Spleen (tissue), 11 donors: ENCODE measurements around the gene MPPED2. TPM values are rescaled to one million over a fixed set of nuclear protein-coding genes. Genes with fewer than 3 reads are reported as not detected.

Experiments used
- DNase-seq: peaks from one replicate; pipeline ENCODE4 v3.0.0-alpha.2; 2020
- H3K27ac ChIP-seq, 8 donors: fragments of 200-600 bp; sonication (generic) in 7 of 8; 1 replicate in 4 of 8; 2 replicates in 4 of 8; pipeline versions ENCODE4 v1.5.0 to v1.8.0; 2016 to 2021; ENCODE audit warnings: inconsistent platforms in 4 of 8, mild to moderate bottlenecking in 4 of 8, moderate library complexity in 1 of 8
- H3K27me3 ChIP-seq, 7 donors: fragments of 200-600 bp; sonication (generic) in 6 of 7; replicated peaks in 1 of 7; 1 replicate in 4 of 7; 2 replicates in 3 of 7; pipeline versions ENCODE4 v1.5.0 to v1.8.0; 2016 to 2021; ENCODE audit warnings: inconsistent platforms in 3 of 7, mild to moderate bottlenecking in 1 of 7
- H3K36me3 ChIP-seq, 6 donors: fragments of 200-600 bp; sonication (generic) in 5 of 6; 1 replicate in 4 of 6; 2 replicates in 2 of 6; pipeline versions ENCODE4 v1.5.0 to v1.8.0; 2016 to 2021; ENCODE audit warnings: inconsistent platforms in 2 of 6
- H3K4me1 ChIP-seq, 6 donors: fragments of 200-600 bp; sonication (generic) in 5 of 6; 1 replicate in 3 of 6; 2 replicates in 3 of 6; pipeline versions ENCODE4 v1.5.0 to v1.8.0; 2016 to 2021; ENCODE audit warnings: inconsistent platforms in 3 of 6
- H3K4me3 ChIP-seq, 8 donors: fragments of 200-600 bp; sonication (generic) in 7 of 8; 1 replicate in 4 of 8; 2 replicates in 4 of 8; pipeline versions ENCODE4 v1.5.0 to v1.8.0; 2016 to 2021; ENCODE audit warnings: inconsistent platforms in 4 of 8, mild to moderate bottlenecking in 4 of 8, moderate library complexity in 2 of 8
- H3K9me3 ChIP-seq, 8 donors: fragments of 200-600 bp; sonication (generic) in 7 of 8; 1 replicate in 4 of 8; 2 replicates in 4 of 8; pipeline versions ENCODE4 v1.5.0 to v1.8.0; 2016 to 2021; ENCODE audit warnings: inconsistent platforms in 4 of 8
- CTCF ChIP-seq, 11 experiments: fragments of 200-600 bp in 7 of 11; fragments of 450-650 bp in 4 of 11; sonication (generic) in 4 of 11; IDR thresholded peaks in 8 of 11; conservative IDR thresholded peaks in 3 of 11; 1 replicate in 7 of 11; 2 replicates in 4 of 11; pipeline versions ENCODE4 v1.4.0 to v1.8.0; 2016 to 2021; ENCODE audit warnings: antibody characterized with exemption in 11 of 11, inconsistent platforms in 4 of 11, mild to moderate bottlenecking in 1 of 11
- POLR2A ChIP-seq, 3 donors: fragments of 450-650 bp; IDR thresholded peaks; one replicate each; pipeline ENCODE4 v1.5.1; 2017; ENCODE audit warnings: antibody characterized with exemption in 3 of 3, mild to moderate bottlenecking in 1 of 3
- POLR2AphosphoS5 ChIP-seq, 3 donors: sonication (generic); formaldehyde crosslinking; IDR thresholded peaks; one replicate each; pipeline ENCODE4 v1.5.1; 2017; ENCODE audit warnings: antibody characterized with exemption in 3 of 3
- WGBS, 5 donors: extraction: QIAGEN DNeasy Blood & Tissue Kit in 3 of 5; methylation state at CpG; one replicate each; pipeline versions ENCODE4 v1.1.5 to v1.1.7; 2013 to 2018; 5-methylcytosine and 5-hydroxymethylcytosine counted together
- intact Hi-C: fragments of 100-400 bp; cut with DNase I; formaldehyde crosslinking; loops from one replicate; pipeline ENCODE4 v1.15.0; 2023; ENCODE audit warnings: low total_unique reads
- polyA plus RNA-seq, 3 donors: library from polyadenylated mRNA; stranded (reverse); fragments of 200-250 nt; gene quantifications; one replicate each; pipeline ENCODE4 v1.2.1, GENCODE V29; 2013
- total RNA-seq, 7 donors: library from RNA; depleted of rRNA in 3 of 7; stranded (reverse); fragments of >200 nt in 3 of 7; fragmentation: NEBNext Ultra II Directional in 4 of 7; extraction: Animal tissue kit (Norgen Biotek cat#: 25700) in 4 of 7; gene quantifications; one replicate each; pipeline versions ENCODE4 v1.1.0 to v1.2.1, GENCODE V29; 2016 to 2021
- donor health status: healthy with polysubstance abuse.
- donor health status: DM: no; HTN: no; CAD: no; lungs with moderate emphysema.
- donor health status: DM: no; HTN: no; CAD: no.
- donor health status: Bipolar disorder and iron deficiency.
- donor health status: healthy.
- donor health status: DM: no; HTN: no; CAD: no.
- donor health status: DM: yes; HTN: yes; CAD: no.

The MPPED2 gene
- total and polyA plus RNA-seq, 10 donors: 0.72 to 14.6 (median 5.2) TPM

GRCh38 chr11:30426781-30427180 lies 159.4 kb downstream of the MPPED2 start:
- Histone ChIP-seq H3K9me3 (no peaks in the 10 kb centered on the region), H3K4me1 (no peaks in the 10 kb centered on the region), H3K27me3 (no peaks in the 10 kb centered on the region), H3K27ac (no peak overlapping the region), H3K4me3 (no peak overlapping the region), H3K36me3 (no peaks in the 10 kb centered on the region)
- no peak for DNase-seq
- WGBS, 5 donors: 71 to 83% (median 73%) methylated on average over 5 of the region's 5 CpGs
- TF ChIP-seq CTCF (IDR thresholded peaks at IDR 0.05 in 8 of 11, conservative IDR thresholded peaks at IDR 0.05 in 3 of 11): no peak
- TF ChIP-seq POLR2A (IDR thresholded peaks at IDR 0.05): no peak
- no peak for TF ChIP-seq POLR2AphosphoS5 (IDR thresholded peaks at IDR 0.05)
- intact Hi-C loops: no loop called here

GRCh38 chr11:30424844-30425243 lies 161.3 kb downstream of the MPPED2 start:
- Histone ChIP-seq H3K36me3 (no peaks in the 10 kb centered on the region), H3K27me3 (no peaks in the 10 kb centered on the region), H3K4me3 (no peak overlapping the region), H3K4me1 (no peaks in the 10 kb centered on the region), H3K27ac (no peak overlapping the region), H3K9me3 (no peaks in the 10 kb centered on the region)
- DNase-seq: no peak
- TF ChIP-seq POLR2AphosphoS5 (IDR thresholded peaks at IDR 0.05) (no peak), CTCF (IDR thresholded peaks at IDR 0.05 in 8 of 11, conservative IDR thresholded peaks at IDR 0.05 in 3 of 11) (no peak), POLR2A (IDR thresholded peaks at IDR 0.05) (no peak)
- WGBS, 5 donors: 61 to 84% (median 77%) methylated on average over 4 of the region's 4 CpGs
- intact Hi-C loops: no loop called here

GRCh38 chr11:30424321-30424720 lies 161.8 kb downstream of the MPPED2 start:
- H3K36me3 ChIP-seq: no peaks in the 10 kb centered on the region
- no peak for DNase-seq
- H3K27me3 ChIP-seq: no peaks in the 10 kb centered on the region
- intact Hi-C loops: no loop called here
- no peaks in the 10 kb centered on the region for H3K4me1 ChIP-seq
- H3K9me3 ChIP-seq: no peaks in the 10 kb centered on the region
- no peak overlapping the region for H3K27ac ChIP-seq
- WGBS, 5 donors: 86 to 92% (median 89%) methylated on average over 10 of the region's 10 CpGs
- TF ChIP-seq CTCF (IDR thresholded peaks at IDR 0.05 in 8 of 11, conservative IDR thresholded peaks at IDR 0.05 in 3 of 11) (no peak), POLR2AphosphoS5 (IDR thresholded peaks at IDR 0.05) (no peak), POLR2A (IDR thresholded peaks at IDR 0.05) (no peak)
- H3K4me3 ChIP-seq: no peak overlapping the region

- intact Hi-C loops: no loop called here
- H3K9me3 ChIP-seq: no peaks in the 10 kb centered on the region
- H3K27ac ChIP-seq: no peak overlapping the region
- TF ChIP-seq POLR2A (IDR thresholded peaks at IDR 0.05) (no peak), CTCF (IDR thresholded peaks at IDR 0.05 in 8 of 11, conservative IDR thresholded peaks at IDR 0.05 in 3 of 11) (no peak), POLR2AphosphoS5 (IDR thresholded peaks at IDR 0.05) (no peak)
- 73 to 92% (median 89%) methylated on average over 6 of the region's 6 CpGs for WGBS, 5 donors
- H3K4me1 ChIP-seq: no peaks in the 10 kb centered on the region
- H3K4me3 ChIP-seq: no peak overlapping the region
- H3K27me3 ChIP-seq: no peaks in the 10 kb centered on the region
- H3K36me3 ChIP-seq: no peaks in the 10 kb centered on the region
- DNase-seq: no peak
Measured at GRCh38 chr11:30423886-30424285, 162.3 kb downstream of the MPPED2 start.
